Liver (tissue), 9 donors: ENCODE results near the gene PLP1. TPM values are rescaled to one million over a fixed set of nuclear protein-coding genes. Genes with fewer than 3 reads are reported as not detected.

ENCODE experiments used
- DNase-seq: peaks from one replicate; pipeline ENCODE4 v3.0.0-alpha.2; 2017; ENCODE audit warnings: low spot score
- H3K27ac ChIP-seq, 2 donors: one replicate each; pipeline ENCODE4 v1.7.0; 2013; ENCODE audit warnings: inconsistent platforms in 2 of 2, low read length in 2 of 2, control low read depth in 1 of 2, low read depth in 1 of 2, mild to moderate bottlenecking in 1 of 2
- H3K27me3 ChIP-seq, 4 donors: one replicate each; pipeline versions ENCODE4 v1.6.1 to v1.7.0; 2013; ENCODE audit warnings: low read length in 3 of 4, inconsistent platforms in 1 of 4, mild to moderate bottlenecking in 1 of 4, moderate library complexity in 1 of 4; ENCODE audit not compliant: control insufficient read depth in 4 of 4, insufficient read depth in 4 of 4
- H3K36me3 ChIP-seq, 4 donors: one replicate each; pipeline versions ENCODE4 v1.6.1 to v1.7.0; 2013; ENCODE audit warnings: low read length in 3 of 4, mild to moderate bottlenecking in 3 of 4, low read depth in 1 of 4, moderate library complexity in 1 of 4; ENCODE audit not compliant: control insufficient read depth in 4 of 4, insufficient read depth in 3 of 4
- H3K4me1 ChIP-seq, 4 donors: one replicate each; pipeline versions ENCODE4 v1.6.1 to v1.7.0; 2013; ENCODE audit warnings: low read length in 3 of 4, mild to moderate bottlenecking in 3 of 4, moderate library complexity in 1 of 4; ENCODE audit not compliant: control insufficient read depth in 4 of 4, insufficient read depth in 4 of 4
- H3K4me3 ChIP-seq, 3 donors: one replicate each; pipeline versions ENCODE4 v1.6.1 to v1.7.0; 2013; ENCODE audit warnings: low read length in 3 of 3, control low read depth in 1 of 3, low read depth in 1 of 3, mild to moderate bottlenecking in 1 of 3
- H3K9ac ChIP-seq, 2 donors: one replicate each; pipeline ENCODE4 v1.7.0; 2013; ENCODE audit warnings: low read length in 2 of 2, mild to moderate bottlenecking in 2 of 2, moderate library complexity in 2 of 2, control low read depth in 1 of 2, low read depth in 1 of 2
- H3K9me3 ChIP-seq, 4 donors: one replicate each; pipeline versions ENCODE4 v1.6.1 to v1.7.0; 2013; ENCODE audit warnings: low read length in 3 of 4; ENCODE audit not compliant: control insufficient read depth in 4 of 4
- EGR1 ChIP-seq, 2 donors: IDR thresholded peaks; 2 replicates each; pipeline ENCODE4 v1.6.1; 2016 to 2018; ENCODE audit warnings: antibody characterized with exemption in 2 of 2, low read depth in 2 of 2
- FOXA1 ChIP-seq: IDR thresholded peaks from 2 replicates; pipeline ENCODE4 v1.6.1; 2016; ENCODE audit warnings: antibody characterized with exemption
- FOXA2 ChIP-seq: IDR thresholded peaks from 2 replicates; pipeline ENCODE4 v1.6.1; 2016; ENCODE audit warnings: antibody characterized with exemption
- GABPA ChIP-seq, 2 donors: IDR thresholded peaks in 1 of 2; conservative IDR thresholded peaks in 1 of 2; 2 replicates each; pipeline ENCODE4 v1.6.1; 2016; ENCODE audit warnings: antibody characterized with exemption in 2 of 2, mild to moderate bottlenecking in 1 of 2, moderate library complexity in 1 of 2
- HNF4A ChIP-seq, 2 donors: conservative IDR thresholded peaks; 2 replicates each; pipeline ENCODE4 v1.6.1; 2016; ENCODE audit warnings: antibody characterized with exemption in 2 of 2, mild to moderate bottlenecking in 2 of 2
- HNF4G ChIP-seq: IDR thresholded peaks from 2 replicates; pipeline ENCODE4 v1.6.1; 2016; ENCODE audit warnings: antibody characterized with exemption
- JUND ChIP-seq, 2 donors: IDR thresholded peaks; 2 replicates each; pipeline ENCODE4 v1.6.1; 2016; ENCODE audit warnings: antibody characterized with exemption in 2 of 2
- MAX ChIP-seq: IDR thresholded peaks from 2 replicates; pipeline ENCODE4 v1.6.1; 2016; ENCODE audit warnings: antibody characterized with exemption
- NR2F2 ChIP-seq: IDR thresholded peaks from 2 replicates; pipeline ENCODE4 v1.6.1; 2016; ENCODE audit warnings: antibody characterized with exemption
- RAD21 ChIP-seq, 2 donors: IDR thresholded peaks; 2 replicates each; pipeline ENCODE4 v1.6.1; 2016; ENCODE audit warnings: antibody characterized with exemption in 2 of 2, mild to moderate bottlenecking in 2 of 2
- RXRA ChIP-seq, 2 donors: IDR thresholded peaks; 2 replicates each; pipeline ENCODE4 v1.6.1; 2017 to 2018; ENCODE audit warnings: antibody characterized with exemption in 2 of 2, mild to moderate bottlenecking in 1 of 2
- SP1 ChIP-seq: IDR thresholded peaks from 2 replicates; pipeline ENCODE4 v1.6.1; 2018; ENCODE audit warnings: antibody characterized with exemption, mild to moderate bottlenecking
- TAF1 ChIP-seq: conservative IDR thresholded peaks from 2 replicates; pipeline ENCODE4 v1.6.1; 2016; ENCODE audit warnings: antibody characterized with exemption, mild to moderate bottlenecking
- YY1 ChIP-seq: IDR thresholded peaks from 2 replicates; pipeline ENCODE4 v1.6.1; 2016; ENCODE audit warnings: antibody characterized with exemption, mild to moderate bottlenecking
- ZBTB33 ChIP-seq: IDR thresholded peaks from 2 replicates; pipeline ENCODE4 v1.6.1; 2016; ENCODE audit warnings: antibody characterized with exemption
- WGBS: extraction: QIAGEN DNeasy Blood & Tissue Kit; methylation state at CpG from one replicate; pipeline ENCODE4 v1.1.7; 2013; 5-methylcytosine and 5-hydroxymethylcytosine counted together
- polyA plus RNA-seq, 2 donors: library from polyadenylated mRNA; stranded (reverse) in 1 of 2; unstranded in 1 of 2; fragments of 200-250 nt in 1 of 2; fragments of >200 nt in 1 of 2; fragmentation: Nextera tagmentation in 1 of 2; extraction: Ambion mirVana in 1 of 2; gene quantifications; one replicate each; pipeline versions ENCODE4 v1.2.1 to v1.2.3, GENCODE V29; 2013 to 2015
- total RNA-seq, 2 donors: library from RNA; depleted of rRNA; stranded (reverse); fragments of >200 nt; gene quantifications; one replicate each; pipeline ENCODE4 v1.2.3, GENCODE V29; 2014
- TF ChIP-seq, protein P1 (sequence below): IDR thresholded peaks from 2 replicates; pipeline ENCODE4 v1.6.1; 2016; ENCODE audit warnings: antibody characterized with exemption
- TF ChIP-seq, protein P2 (sequence below): fragments of 150-350 bp; IDR thresholded peaks from 2 replicates; pipeline ENCODE4 v1.5.1; 2017; ENCODE audit warnings: improper control_type of control experiment, low read depth, low read length; ENCODE audit not compliant: missing input control
- TF ChIP-seq, protein P3 (sequence below): IDR thresholded peaks from 2 replicates; pipeline ENCODE4 v1.6.1; 2016; ENCODE audit warnings: antibody characterized with exemption, mild to moderate bottlenecking
- donor health status: healthy.
- donor health status: healthy.
- donor health status: healthy.
- donor health status: healthy.
- donor health status: healthy.

The PLP1 gene
- total and polyA plus RNA-seq, 4 donors: 0.09 to 0.81 (median 0.45) TPM

DNA sequence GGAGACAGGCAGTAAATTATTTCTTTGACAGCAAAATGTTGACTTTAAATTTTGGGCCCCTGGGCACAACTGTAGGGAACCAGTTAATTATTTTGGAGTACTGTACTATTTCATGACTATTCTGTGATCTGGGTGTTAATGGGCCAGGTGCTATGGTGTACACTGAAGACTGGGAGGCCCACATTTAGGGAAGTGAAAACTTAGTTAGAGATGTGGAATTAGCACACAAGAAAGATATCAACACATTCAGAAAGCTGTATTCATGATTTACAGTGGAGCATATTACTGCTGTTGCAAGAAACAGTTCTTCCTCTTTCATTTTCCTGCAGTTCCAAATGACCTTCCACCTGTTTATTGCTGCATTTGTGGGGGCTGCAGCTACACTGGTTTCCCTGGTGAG, 12.4 kb downstream of the PLP1 start:
- Histone ChIP-seq H3K36me3 (no peaks in the 10 kb centered on the region), H3K9me3 (no peaks in the 10 kb centered on the region), H3K4me3 (no peak overlapping the region), H3K27ac (no peak overlapping the region), H3K4me1 (no peaks in the 10 kb centered on the region), H3K27me3 (peaks cover 0 to 7% (median under 1%) of the 10 kb centered on the region in 4 donors), H3K9ac (no peak overlapping the region)
- no peak for DNase-seq
- no peak for TF ChIP-seq RAD21 (IDR thresholded peaks at IDR 0.05)
- no peak for TF ChIP-seq SP1
- TF ChIP-seq, protein P1, sequence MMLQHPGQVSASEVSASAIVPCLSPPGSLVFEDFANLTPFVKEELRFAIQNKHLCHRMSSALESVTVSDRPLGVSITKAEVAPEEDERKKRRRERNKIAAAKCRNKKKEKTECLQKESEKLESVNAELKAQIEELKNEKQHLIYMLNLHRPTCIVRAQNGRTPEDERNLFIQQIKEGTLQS: no peak
- no peak for TF ChIP-seq JUND (IDR thresholded peaks at IDR 0.05)
- no peak for TF ChIP-seq HNF4A (conservative IDR thresholded peaks at IDR 0.05)
- TF ChIP-seq YY1: no peak
- TF ChIP-seq EGR1 (IDR thresholded peaks at IDR 0.05; ENCODE audit: low read depth in 2 of 2): no peak

- TF ChIP-seq HNF4G (no peak), ZBTB33 (no peak), RXRA (IDR thresholded peaks at IDR 0.05) (no peak), JUND (IDR thresholded peaks at IDR 0.05) (no peak)
- TF ChIP-seq, protein P2, sequence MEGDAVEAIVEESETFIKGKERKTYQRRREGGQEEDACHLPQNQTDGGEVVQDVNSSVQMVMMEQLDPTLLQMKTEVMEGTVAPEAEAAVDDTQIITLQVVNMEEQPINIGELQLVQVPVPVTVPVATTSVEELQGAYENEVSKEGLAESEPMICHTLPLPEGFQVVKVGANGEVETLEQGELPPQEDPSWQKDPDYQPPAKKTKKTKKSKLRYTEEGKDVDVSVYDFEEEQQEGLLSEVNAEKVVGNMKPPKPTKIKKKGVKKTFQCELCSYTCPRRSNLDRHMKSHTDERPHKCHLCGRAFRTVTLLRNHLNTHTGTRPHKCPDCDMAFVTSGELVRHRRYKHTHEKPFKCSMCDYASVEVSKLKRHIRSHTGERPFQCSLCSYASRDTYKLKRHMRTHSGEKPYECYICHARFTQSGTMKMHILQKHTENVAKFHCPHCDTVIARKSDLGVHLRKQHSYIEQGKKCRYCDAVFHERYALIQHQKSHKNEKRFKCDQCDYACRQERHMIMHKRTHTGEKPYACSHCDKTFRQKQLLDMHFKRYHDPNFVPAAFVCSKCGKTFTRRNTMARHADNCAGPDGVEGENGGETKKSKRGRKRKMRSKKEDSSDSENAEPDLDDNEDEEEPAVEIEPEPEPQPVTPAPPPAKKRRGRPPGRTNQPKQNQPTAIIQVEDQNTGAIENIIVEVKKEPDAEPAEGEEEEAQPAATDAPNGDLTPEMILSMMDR: no peak
- Histone ChIP-seq H3K4me1 (no peaks in the 10 kb centered on the region), H3K36me3 (no peaks in the 10 kb centered on the region), H3K9me3 (no peaks in the 10 kb centered on the region), H3K27ac (no peak overlapping the region), H3K4me3 (no peak overlapping the region), H3K9ac (no peak overlapping the region), H3K27me3 (peaks cover 0 to 7% (median 2%) of the 10 kb centered on the region in 4 donors)
- WGBS: 76% methylated on average over 4 of the region's 4 CpGs
- DNase-seq: no peak
Observed at GRCh38 chrX:103791228-103791627, 14.6 kb downstream of the PLP1 start.

DNA sequence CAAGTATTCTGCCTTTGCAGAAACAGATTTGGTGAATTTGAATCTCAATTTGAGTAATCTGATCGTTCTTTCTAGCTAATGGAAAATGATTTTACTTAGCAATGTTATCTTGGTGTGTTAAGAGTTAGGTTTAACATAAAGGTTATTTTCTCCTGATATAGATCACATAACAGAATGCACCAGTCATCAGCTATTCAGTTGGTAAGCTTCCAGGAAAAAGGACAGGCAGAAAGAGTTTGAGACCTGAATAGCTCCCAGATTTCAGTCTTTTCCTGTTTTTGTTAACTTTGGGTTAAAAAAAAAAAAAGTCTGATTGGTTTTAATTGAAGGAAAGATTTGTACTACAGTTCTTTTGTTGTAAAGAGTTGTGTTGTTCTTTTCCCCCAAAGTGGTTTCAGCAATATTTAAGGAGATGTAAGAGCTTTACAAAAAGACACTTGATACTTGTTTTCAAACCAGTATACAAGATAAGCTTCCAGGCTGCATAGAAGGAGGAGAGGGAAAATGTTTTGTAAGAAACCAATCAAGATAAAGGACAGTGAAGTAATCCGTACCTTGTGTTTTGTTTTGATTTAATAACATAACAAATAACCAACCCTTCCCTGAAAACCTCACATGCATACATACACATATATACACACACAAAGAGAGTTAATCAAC, 15.3 kb downstream of the PLP1 start:
- H3K27me3 ChIP-seq: peaks cover 0 to 7% (median 2%) of the 10 kb centered on the region in 4 donors
- H3K27ac ChIP-seq: no peak overlapping the region
- 70% methylated on average over 2 of the region's 2 CpGs for WGBS
- H3K36me3 ChIP-seq: no peaks in the 10 kb centered on the region
- no peak for DNase-seq
- no peak overlapping the region for H3K9ac ChIP-seq
- no peaks in the 10 kb centered on the region for H3K4me1 ChIP-seq
- H3K4me3 ChIP-seq: no peak overlapping the region
- H3K9me3 ChIP-seq: no peaks in the 10 kb centered on the region
- TF ChIP-seq, protein P3, sequence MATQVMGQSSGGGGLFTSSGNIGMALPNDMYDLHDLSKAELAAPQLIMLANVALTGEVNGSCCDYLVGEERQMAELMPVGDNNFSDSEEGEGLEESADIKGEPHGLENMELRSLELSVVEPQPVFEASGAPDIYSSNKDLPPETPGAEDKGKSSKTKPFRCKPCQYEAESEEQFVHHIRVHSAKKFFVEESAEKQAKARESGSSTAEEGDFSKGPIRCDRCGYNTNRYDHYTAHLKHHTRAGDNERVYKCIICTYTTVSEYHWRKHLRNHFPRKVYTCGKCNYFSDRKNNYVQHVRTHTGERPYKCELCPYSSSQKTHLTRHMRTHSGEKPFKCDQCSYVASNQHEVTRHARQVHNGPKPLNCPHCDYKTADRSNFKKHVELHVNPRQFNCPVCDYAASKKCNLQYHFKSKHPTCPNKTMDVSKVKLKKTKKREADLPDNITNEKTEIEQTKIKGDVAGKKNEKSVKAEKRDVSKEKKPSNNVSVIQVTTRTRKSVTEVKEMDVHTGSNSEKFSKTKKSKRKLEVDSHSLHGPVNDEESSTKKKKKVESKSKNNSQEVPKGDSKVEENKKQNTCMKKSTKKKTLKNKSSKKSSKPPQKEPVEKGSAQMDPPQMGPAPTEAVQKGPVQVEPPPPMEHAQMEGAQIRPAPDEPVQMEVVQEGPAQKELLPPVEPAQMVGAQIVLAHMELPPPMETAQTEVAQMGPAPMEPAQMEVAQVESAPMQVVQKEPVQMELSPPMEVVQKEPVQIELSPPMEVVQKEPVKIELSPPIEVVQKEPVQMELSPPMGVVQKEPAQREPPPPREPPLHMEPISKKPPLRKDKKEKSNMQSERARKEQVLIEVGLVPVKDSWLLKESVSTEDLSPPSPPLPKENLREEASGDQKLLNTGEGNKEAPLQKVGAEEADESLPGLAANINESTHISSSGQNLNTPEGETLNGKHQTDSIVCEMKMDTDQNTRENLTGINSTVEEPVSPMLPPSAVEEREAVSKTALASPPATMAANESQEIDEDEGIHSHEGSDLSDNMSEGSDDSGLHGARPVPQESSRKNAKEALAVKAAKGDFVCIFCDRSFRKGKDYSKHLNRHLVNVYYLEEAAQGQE: no peak
- TF ChIP-seq MAX: no peak
- no peak for TF ChIP-seq RXRA (IDR thresholded peaks at IDR 0.05)
- no peak for TF ChIP-seq NR2F2
- no peak for TF ChIP-seq FOXA1
- TF ChIP-seq YY1: no peak
- no peak for TF ChIP-seq FOXA2
- no peak for TF ChIP-seq TAF1
- TF ChIP-seq SP1: no peak
- TF ChIP-seq, protein P2: no peak
- no peak for TF ChIP-seq GABPA (IDR thresholded peaks at IDR 0.05 in 1 of 2, conservative IDR thresholded peaks at IDR 0.05 in 1 of 2)
- TF ChIP-seq EGR1 (IDR thresholded peaks at IDR 0.05; ENCODE audit: low read depth in 2 of 2): no peak
- no peak for TF ChIP-seq JUND (IDR thresholded peaks at IDR 0.05)
- no peak for TF ChIP-seq RAD21 (IDR thresholded peaks at IDR 0.05)
